ENCODE results near the gene ARMH4. TPM values are rescaled to one million over a fixed set of nuclear protein-coding genes. Genes with fewer than 3 reads are reported as not detected.
"Not testable (repeated sequence)": the region's sequence is repeated elsewhere in the genome, so short reads cannot be mapped to it uniquely, and the experiment has no call there.

ARMH4 gene
- total RNA-seq, 4 donors from 2014 or later = 2.8 to 4.7 (median 3.7) TPM

- TF ChIP-seq EP300 (IDR thresholded peaks at IDR 0.05) (no peak), POLR2AphosphoS5 (IDR thresholded peaks at IDR 0.05) (no peak), POLR2A (IDR thresholded peaks at IDR 0.05) (no peak), CTCF (IDR thresholded peaks at IDR 0.05) (no peak)
- H3K36me3 ChIP-seq = no peaks in the 10 kb centered on the region
- no peak for DNase-seq (ENCODE audit: low spot score in 2 of 2)
- no peak overlapping the region for H3K27ac ChIP-seq
- no peaks in the 10 kb centered on the region for H3K4me1 ChIP-seq
- H3K27me3 ChIP-seq = no peaks in the 10 kb centered on the region
- H3K9me3 ChIP-seq = no peaks in the 10 kb centered on the region
- WGBS = 76% methylated on average over 1 of the region's 1 CpG
- H3K4me3 ChIP-seq = no peak overlapping the region
Measured at GRCh38 chr14:58131386-58131785, 20.6 kb downstream of the ARMH4 start.

- no peak overlapping the region for H3K4me3 ChIP-seq
- no peak overlapping the region for H3K27ac ChIP-seq
- WGBS = 67% methylated on average over 4 of the region's 4 CpGs
- no peaks in the 10 kb centered on the region for H3K27me3 ChIP-seq
- H3K4me1 ChIP-seq = no peaks in the 10 kb centered on the region
- no peak for TF ChIP-seq EP300 (IDR thresholded peaks at IDR 0.05)
- no peak for TF ChIP-seq POLR2AphosphoS5 (IDR thresholded peaks at IDR 0.05)
- no peak for TF ChIP-seq CTCF (IDR thresholded peaks at IDR 0.05)
- no peak for TF ChIP-seq POLR2A (IDR thresholded peaks at IDR 0.05)
- DNase-seq (ENCODE audit: low spot score in 2 of 2) = no peak
- no peaks in the 10 kb centered on the region for H3K9me3 ChIP-seq
- no peaks in the 10 kb centered on the region for H3K36me3 ChIP-seq
Measured at GRCh38 chr14:58130116-58130782, 21.8 kb downstream of the ARMH4 start.

GRCh38 chr14:58129208-58129607 lies 22.8 kb downstream of the ARMH4 start:
- Histone ChIP-seq H3K9me3 (no peaks in the 10 kb centered on the region), H3K36me3 (no peaks in the 10 kb centered on the region), H3K27me3 (no peaks in the 10 kb centered on the region), H3K27ac (no peak overlapping the region), H3K4me1 (no peaks in the 10 kb centered on the region), H3K4me3 (no peak overlapping the region)
- no peak for DNase-seq (ENCODE audit: low spot score in 2 of 2)
- 93% methylated on average over 4 of the region's 4 CpGs for WGBS
- TF ChIP-seq CTCF (IDR thresholded peaks at IDR 0.05) (no peak), POLR2A (IDR thresholded peaks at IDR 0.05) (no peak)

- WGBS = 90% methylated on average over 2 of the region's 2 CpGs
- Histone ChIP-seq H3K9me3 (no peaks in the 10 kb centered on the region), H3K27ac (no peak overlapping the region), H3K27me3 (no peaks in the 10 kb centered on the region), H3K4me1 (no peaks in the 10 kb centered on the region), H3K36me3 (no peaks in the 10 kb centered on the region), H3K4me3 (no peak overlapping the region)
- no peak for DNase-seq (ENCODE audit: low spot score in 2 of 2)
- TF ChIP-seq POLR2AphosphoS5 (IDR thresholded peaks at IDR 0.05) (no peak), POLR2A (IDR thresholded peaks at IDR 0.05) (no peak), EP300 (IDR thresholded peaks at IDR 0.05) (no peak), CTCF (IDR thresholded peaks at IDR 0.05) (no peak)
Measured at GRCh38 chr14:58128416-58128815, 23.6 kb downstream of the ARMH4 start.

GRCh38 chr14:58122546-58122945 lies 29.5 kb downstream of the ARMH4 start:
- H3K36me3 ChIP-seq; DNase-seq (ENCODE audit: low spot score in 2 of 2); H3K9me3 ChIP-seq; H3K4me1 ChIP-seq; H3K4me3 ChIP-seq; H3K27me3 ChIP-seq; H3K27ac ChIP-seq: not testable (repeated sequence)
- 90% methylated on average over 6 of the region's 6 CpGs for WGBS

Measured in suprapubic skin (tissue), 4 donors.